ENCODE results near the gene CRABP2. TPM values are rescaled to one million over a fixed set of nuclear protein-coding genes. Genes with fewer than 3 reads are reported as not detected.

Gene CRABP2
- polyA plus RNA-seq, 1 of the 3 experiments (the other 2 are of a cell fraction) = 42.1 TPM

DNA sequence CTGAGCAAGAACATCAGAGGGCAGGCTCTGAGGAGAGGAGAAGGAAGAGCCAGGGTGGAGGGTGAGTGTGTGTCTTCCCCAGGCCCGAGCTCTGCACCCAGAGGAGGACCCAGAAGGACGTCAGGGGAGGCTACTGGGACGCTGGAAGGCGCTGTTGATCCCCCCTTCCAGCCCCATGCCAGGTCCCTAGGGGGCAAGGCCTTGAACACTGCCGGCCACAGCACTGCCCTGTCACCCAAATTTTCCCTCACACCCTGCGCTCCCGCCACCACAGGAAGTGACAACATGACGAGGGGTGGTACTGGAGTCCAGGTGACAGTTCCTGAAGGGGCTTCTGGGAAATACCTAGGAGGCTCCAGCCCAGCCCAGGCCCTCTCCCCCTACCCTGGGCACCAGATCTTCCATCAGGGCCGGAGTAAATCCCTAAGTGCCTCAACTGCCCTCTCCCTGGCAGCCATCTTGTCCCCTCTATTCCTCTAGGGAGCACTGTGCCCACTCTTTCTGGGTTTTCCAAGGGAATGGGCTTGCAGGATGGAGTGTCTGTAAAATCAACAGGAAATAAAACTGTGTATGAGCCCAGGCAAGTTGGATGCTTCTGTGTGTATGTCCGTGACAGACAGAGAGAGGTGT is 46.3 kb downstream of the CRABP2 start:
- Histone ChIP-seq H3K9me3 (no peaks in the 10 kb centered on the region), H3K36me3 (replicated peaks in 1 of 2; ENCODE audit: control insufficient read depth in 1 of 2, insufficient read depth in 2 of 2, low read length in 1 of 2) (no peaks in the 10 kb centered on the region), H3K4me3 (ENCODE audit: low read depth in 2 of 2, low read length in 1 of 2) (no peak overlapping the region), H3K4me2 (peak overlapping the region; percentile 75), H2AFZ (ENCODE audit: low read depth) (peak overlapping the region; percentile 67), H3K79me2 (ENCODE audit: insufficient read depth) (no peaks in the 10 kb centered on the region), H3K27ac (ENCODE audit: low read depth in 2 of 2, low read length in 1 of 2) (peak overlapping the region in 1 of 2 experiments; percentile 48; a peak in 1 of 4 replicates), H4K20me1 (ENCODE audit: insufficient read depth) (peaks cover 3% of the 10 kb centered on the region; the same call in 1 of the 2 replicates), H3K9me2 (no peaks in the 10 kb centered on the region), H3K4me1 (ENCODE audit: control insufficient read depth in 1 of 2, insufficient read depth in 2 of 2, low read depth in 1 of 2, low read length in 1 of 2) (peaks cover 40 to 43% of the 10 kb centered on the region in 2 experiments; a peak in 3 of 4 replicates), H3K27me3 (ENCODE audit: insufficient read depth) (no peaks in the 10 kb centered on the region), H3F3A (replicated peaks; ENCODE audit: insufficient read depth) (peaks cover 21% of the 10 kb centered on the region), H3K9ac (no peak overlapping the region)
- WGBS (ENCODE audit: low lambda C conversion rate) = 86% methylated on average over 5 of the region's 10 CpGs
- POLR2A ChIA-PET = interaction anchor here (3.6 kb wide), 1 partner anchor 18 kb away, joined by 36 read pairs; the partner anchor contains the start of gene NES
- CTCF ChIA-PET = interaction anchor here (0.6 to 13.1 kb wide), 40 partner anchors 9 to 346 kb away, joined by 3 to 682 read pairs (median 4); partner anchors contain the start of genes BCAN, HAPLN2, ISG20L2 and METTL25B
- no peak for TF ChIP-seq ELF1 (IDR thresholded peaks at IDR 0.05)
- TF ChIP-seq FOXM1 (IDR thresholded peaks at IDR 0.05; ENCODE audit: low read depth) = no peak
- TF ChIP-seq REST (IDR thresholded peaks at IDR 0.05; ENCODE audit: low read depth, low read length) = no peak
- TF ChIP-seq MEF2A (IDR thresholded peaks at IDR 0.05; ENCODE audit: borderline replicate concordance, low read depth) = no peak
- TF ChIP-seq FOXJ3 (CRISPR knock-in tag; IDR thresholded peaks at IDR 0.05) = no peak
- TF ChIP-seq, protein P1, sequence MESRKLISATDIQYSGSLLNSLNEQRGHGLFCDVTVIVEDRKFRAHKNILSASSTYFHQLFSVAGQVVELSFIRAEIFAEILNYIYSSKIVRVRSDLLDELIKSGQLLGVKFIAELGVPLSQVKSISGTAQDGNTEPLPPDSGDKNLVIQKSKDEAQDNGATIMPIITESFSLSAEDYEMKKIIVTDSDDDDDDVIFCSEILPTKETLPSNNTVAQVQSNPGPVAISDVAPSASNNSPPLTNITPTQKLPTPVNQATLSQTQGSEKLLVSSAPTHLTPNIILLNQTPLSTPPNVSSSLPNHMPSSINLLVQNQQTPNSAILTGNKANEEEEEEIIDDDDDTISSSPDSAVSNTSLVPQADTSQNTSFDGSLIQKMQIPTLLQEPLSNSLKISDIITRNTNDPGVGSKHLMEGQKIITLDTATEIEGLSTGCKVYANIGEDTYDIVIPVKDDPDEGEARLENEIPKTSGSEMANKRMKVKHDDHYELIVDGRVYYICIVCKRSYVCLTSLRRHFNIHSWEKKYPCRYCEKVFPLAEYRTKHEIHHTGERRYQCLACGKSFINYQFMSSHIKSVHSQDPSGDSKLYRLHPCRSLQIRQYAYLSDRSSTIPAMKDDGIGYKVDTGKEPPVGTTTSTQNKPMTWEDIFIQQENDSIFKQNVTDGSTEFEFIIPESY (IDR thresholded peaks at IDR 0.05; ENCODE audit: borderline replicate concordance, low read depth) = no peak
- no peak for TF ChIP-seq TEAD4 (IDR thresholded peaks at IDR 0.05; ENCODE audit: borderline replicate concordance, insufficient read depth)
- DNase-seq = no peak

- DNase-seq = no peak
- no peak overlapping the region for H2AFZ ChIP-seq (ENCODE audit: low read depth)
- H3K4me2 ChIP-seq = no peak overlapping the region
- H3K9me3 ChIP-seq = no peaks in the 10 kb centered on the region
- CTCF ChIA-PET = interaction anchor here (0.7 to 13.1 kb wide), 23 partner anchors 8 to 273 kb away, joined by 3 to 682 read pairs (median 6); partner anchors contain the start of genes BCAN, CRABP2, HAPLN2 and ISG20L2
- H3K27me3 ChIP-seq (ENCODE audit: insufficient read depth) = no peaks in the 10 kb centered on the region
- no peaks in the 10 kb centered on the region for H3K36me3 ChIP-seq (replicated peaks in 1 of 2; ENCODE audit: control insufficient read depth in 1 of 2, insufficient read depth in 2 of 2, low read length in 1 of 2)
- no peak overlapping the region for H3K27ac ChIP-seq (ENCODE audit: low read depth in 2 of 2, low read length in 1 of 2)
- H3F3A ChIP-seq (replicated peaks; ENCODE audit: insufficient read depth) = peaks cover 21% of the 10 kb centered on the region
- peaks cover 3% of the 10 kb centered on the region; the same call in 1 of the 2 replicates for H4K20me1 ChIP-seq (ENCODE audit: insufficient read depth)
- POLR2A ChIA-PET = no interaction called here
- H3K9me2 ChIP-seq = no peaks in the 10 kb centered on the region
- no peaks in the 10 kb centered on the region for H3K79me2 ChIP-seq (ENCODE audit: insufficient read depth)
- peaks cover 39 to 43% of the 10 kb centered on the region in 2 experiments; a peak in 3 of 4 replicates for H3K4me1 ChIP-seq (ENCODE audit: control insufficient read depth in 1 of 2, insufficient read depth in 2 of 2, low read depth in 1 of 2, low read length in 1 of 2)
- WGBS (ENCODE audit: low lambda C conversion rate) = 100% methylated on average over 7 of the region's 14 CpGs
- H3K4me3 ChIP-seq (ENCODE audit: low read depth in 2 of 2, low read length in 1 of 2) = no peak overlapping the region
- TF ChIP-seq, protein P1 (IDR thresholded peaks at IDR 0.05; ENCODE audit: borderline replicate concordance, low read depth) = no peak
- no peak for TF ChIP-seq RXRA (IDR thresholded peaks at IDR 0.05; ENCODE audit: borderline replicate concordance, low read depth)
- TF ChIP-seq ELF1 (IDR thresholded peaks at IDR 0.05) = no peak
- TF ChIP-seq, protein P2, sequence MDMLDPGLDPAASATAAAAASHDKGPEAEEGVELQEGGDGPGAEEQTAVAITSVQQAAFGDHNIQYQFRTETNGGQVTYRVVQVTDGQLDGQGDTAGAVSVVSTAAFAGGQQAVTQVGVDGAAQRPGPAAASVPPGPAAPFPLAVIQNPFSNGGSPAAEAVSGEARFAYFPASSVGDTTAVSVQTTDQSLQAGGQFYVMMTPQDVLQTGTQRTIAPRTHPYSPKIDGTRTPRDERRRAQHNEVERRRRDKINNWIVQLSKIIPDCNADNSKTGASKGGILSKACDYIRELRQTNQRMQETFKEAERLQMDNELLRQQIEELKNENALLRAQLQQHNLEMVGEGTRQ (IDR thresholded peaks at IDR 0.05; ENCODE audit: borderline replicate concordance, low read depth, low read length) = no peak
- no peak for TF ChIP-seq MEF2A (IDR thresholded peaks at IDR 0.05; ENCODE audit: borderline replicate concordance, low read depth)
- no peak for TF ChIP-seq RFX5 (IDR thresholded peaks at IDR 0.05; ENCODE audit: low read length)
- no peak for TF ChIP-seq NFIC (IDR thresholded peaks at IDR 0.05; ENCODE audit: borderline replicate concordance)
- TF ChIP-seq MXI1 (IDR thresholded peaks at IDR 0.05; ENCODE audit: low read depth, low read length) = no peak
- no peak overlapping the region for H3K9ac ChIP-seq
Measured at GRCh38 chr1:156658496-156658895, 46.9 kb downstream of the CRABP2 start.

Data from SK-N-SH (cell line).